SK-N-SH treated with all-trans-retinoic acid at 6 μM for 48 hours (cell line): ENCODE measurements around the gene KRT40.

Experiments
- ATAC-seq: fragments of 200-7000 bp; cut with Tn5 transposase; 3 replicates; pipeline ENCODE4 v1.9.1; 2020; ENCODE audit warnings: mild to moderate bottlenecking, moderate library complexity
- ARNTL ChIP-seq: fragments of 450-650 bp; formaldehyde crosslinking; IDR thresholded peaks from 2 replicates; pipeline ENCODE4 v1.5.0; 2020; ENCODE audit warnings: low read depth, mild to moderate bottlenecking, moderate library complexity, borderline replicate concordance
- BACH2 ChIP-seq: fragments of 250-450 bp; sonication (Bioruptor Pico); IDR thresholded peaks from 2 replicates; pipeline ENCODE4 v1.9.0; 2021; ENCODE audit warnings: mild to moderate bottlenecking, borderline replicate concordance
- CREB5 ChIP-seq: fragments of 250-450 bp; sonication (Bioruptor Pico); IDR thresholded peaks from 2 replicates; pipeline ENCODE4 v1.5.1; 2020; ENCODE audit warnings: low read depth, mild to moderate bottlenecking, moderate library complexity
- CSDC2 ChIP-seq: fragments of 250-450 bp; sonication (Bioruptor Pico); IDR thresholded peaks from 2 replicates; pipeline ENCODE4 v1.5.0; 2020; ENCODE audit warnings: mild to moderate bottlenecking, moderate library complexity
- ESRRG ChIP-seq: fragments of 250-450 bp; sonication (Bioruptor Pico); IDR thresholded peaks from 2 replicates; pipeline ENCODE4 v1.6.1; 2021; ENCODE audit warnings: mild to moderate bottlenecking
- GLIS3 ChIP-seq: fragments of 250-450 bp; sonication (Bioruptor Pico); IDR thresholded peaks from 2 replicates; pipeline ENCODE4 v1.5.0; 2020; ENCODE audit warnings: mild to moderate bottlenecking, moderate library complexity
- OSR1 ChIP-seq: fragments of 250-450 bp; sonication (Bioruptor Pico); IDR thresholded peaks from 2 replicates; pipeline ENCODE4 v1.8.0; 2022; ENCODE audit warnings: moderate library complexity, mild to moderate bottlenecking, inconsistent platforms
- POU6F1 ChIP-seq: fragments of 250-450 bp; sonication (Bioruptor Pico); IDR thresholded peaks from 2 replicates; pipeline ENCODE4 v1.8.0; 2021; ENCODE audit warnings: low read depth, mild to moderate bottlenecking, moderate library complexity, borderline replicate concordance
- PPARA ChIP-seq: fragments of 250-450 bp; sonication (Bioruptor Pico); IDR thresholded peaks from 2 replicates; pipeline ENCODE4 v1.5.0; 2020; ENCODE audit warnings: mild to moderate bottlenecking, borderline replicate concordance
- RARB ChIP-seq: fragments of 250-450 bp; sonication (Bioruptor Pico); IDR thresholded peaks from 2 replicates; pipeline ENCODE4 v1.8.0; 2021; ENCODE audit warnings: mild to moderate bottlenecking, moderate library complexity
- SNAI2 ChIP-seq: fragments of 250-450 bp; sonication (Bioruptor Pico); IDR thresholded peaks from 2 replicates; pipeline ENCODE4 v1.5.0; 2020; ENCODE audit warnings: mild to moderate bottlenecking, moderate library complexity
- TOX ChIP-seq: fragments of 250-450 bp; sonication (Bioruptor Pico); IDR thresholded peaks from 2 replicates; pipeline ENCODE4 v1.8.0; 2021; ENCODE audit warnings: mild to moderate bottlenecking, moderate library complexity, borderline replicate concordance
- TSHZ2 ChIP-seq: fragments of 250-450 bp; sonication (Bioruptor Pico); IDR thresholded peaks from 2 replicates; pipeline ENCODE4 v1.5.0; 2020; ENCODE audit warnings: mild to moderate bottlenecking, moderate library complexity
- ZC3H10 ChIP-seq: fragments of 250-450 bp; sonication (Bioruptor Pico); IDR thresholded peaks from 2 replicates; pipeline ENCODE4 v1.5.1; 2021; ENCODE audit warnings: mild to moderate bottlenecking, moderate library complexity
- ZFP3 ChIP-seq: fragments of 250-450 bp; sonication (Bioruptor Pico); IDR thresholded peaks from 2 replicates; pipeline ENCODE4 v1.5.0; 2020; ENCODE audit warnings: mild to moderate bottlenecking, moderate library complexity
- ZFP30 ChIP-seq: fragments of 450-650 bp; formaldehyde crosslinking; IDR thresholded peaks from 2 replicates; pipeline ENCODE4 v1.5.0; 2022; ENCODE audit warnings: mild to moderate bottlenecking, moderate library complexity
- TF ChIP-seq, protein P1 (sequence below): fragments of 250-450 bp; sonication (Bioruptor Pico); IDR thresholded peaks from 2 replicates; pipeline ENCODE4 v1.5.1; 2021; ENCODE audit warnings: mild to moderate bottlenecking, moderate library complexity

Gene KRT40

DNA sequence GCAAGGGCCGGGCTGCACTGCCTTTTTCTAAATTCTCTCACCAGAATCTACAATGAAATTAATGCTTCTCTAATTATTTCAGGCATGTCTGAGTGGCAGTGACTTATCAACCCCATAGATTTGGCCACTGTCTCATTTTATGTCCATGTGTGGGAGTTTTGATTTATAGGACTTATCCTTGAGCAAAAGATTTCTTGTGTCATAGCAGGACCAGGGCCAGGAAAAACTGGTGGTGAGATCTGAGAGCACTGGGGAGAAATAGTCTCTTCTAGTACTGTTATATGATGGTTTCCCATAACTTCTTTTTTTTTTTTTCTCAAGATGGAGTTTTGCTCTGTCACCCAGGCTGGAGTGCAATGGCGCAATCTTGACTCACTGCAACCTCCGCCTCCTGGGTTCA is 45.1 kb downstream of the KRT40 start:
- ATAC-seq = no peak
- TF ChIP-seq CSDC2 (CRISPR knock-in tag) (no peak), ZFP3 (CRISPR knock-in tag) (no peak), TOX (CRISPR knock-in tag) (no peak), POU6F1 (no peak), ZC3H10 (CRISPR knock-in tag) (no peak), GLIS3 (CRISPR knock-in tag) (no peak)
- TF ChIP-seq, protein P1, sequence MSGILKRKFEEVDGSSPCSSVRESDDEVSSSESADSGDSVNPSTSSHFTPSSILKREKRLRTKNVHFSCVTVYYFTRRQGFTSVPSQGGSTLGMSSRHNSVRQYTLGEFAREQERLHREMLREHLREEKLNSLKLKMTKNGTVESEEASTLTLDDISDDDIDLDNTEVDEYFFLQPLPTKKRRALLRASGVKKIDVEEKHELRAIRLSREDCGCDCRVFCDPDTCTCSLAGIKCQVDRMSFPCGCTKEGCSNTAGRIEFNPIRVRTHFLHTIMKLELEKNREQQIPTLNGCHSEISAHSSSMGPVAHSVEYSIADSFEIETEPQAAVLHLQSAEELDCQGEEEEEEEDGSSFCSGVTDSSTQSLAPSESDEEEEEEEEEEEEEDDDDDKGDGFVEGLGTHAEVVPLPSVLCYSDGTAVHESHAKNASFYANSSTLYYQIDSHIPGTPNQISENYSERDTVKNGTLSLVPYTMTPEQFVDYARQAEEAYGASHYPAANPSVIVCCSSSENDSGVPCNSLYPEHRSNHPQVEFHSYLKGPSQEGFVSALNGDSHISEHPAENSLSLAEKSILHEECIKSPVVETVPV (CRISPR knock-in tag) = no peak

DNA sequence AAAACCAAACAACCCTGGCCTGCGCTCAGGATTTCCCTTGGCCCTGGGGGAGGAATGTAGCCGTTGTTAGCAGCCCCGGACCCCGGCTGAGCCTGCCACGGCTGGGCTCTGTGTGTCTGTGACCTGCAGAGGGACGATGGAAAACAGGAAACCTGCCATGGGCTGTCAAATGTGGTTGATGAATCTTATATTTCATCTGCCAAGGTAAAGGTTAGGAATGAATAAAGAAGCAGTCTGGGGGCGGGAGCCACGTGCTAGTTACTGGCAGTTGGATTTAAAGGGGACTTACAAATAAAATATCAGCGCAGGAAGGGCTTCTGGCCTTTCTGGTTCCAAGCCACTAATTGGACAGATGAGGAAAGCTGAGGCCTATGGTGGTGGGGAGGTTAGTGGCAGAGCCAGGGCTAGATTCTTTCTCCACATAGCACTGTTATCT is 46.7 kb downstream of the KRT40 start, which contains the start of gene KRT23:
TSS of gene KRT23 (minus strand) at position 263 of the 436 bp plus-strand sequence. CDS start 1,043 bp downstream, outside the sequence.
- ATAC-seq = no peak
- TF ChIP-seq POU6F1 (no peak), BACH2 (CRISPR knock-in tag) (no peak), ESRRG (CRISPR knock-in tag) (no peak), TSHZ2 (no peak), ZFP3 (CRISPR knock-in tag) (no peak), CREB5 (CRISPR knock-in tag) (no peak), TOX (CRISPR knock-in tag) (no peak), ZC3H10 (CRISPR knock-in tag) (no peak), PPARA (CRISPR knock-in tag) (no peak), ARNTL (no peak), CSDC2 (CRISPR knock-in tag) (no peak)

DNA sequence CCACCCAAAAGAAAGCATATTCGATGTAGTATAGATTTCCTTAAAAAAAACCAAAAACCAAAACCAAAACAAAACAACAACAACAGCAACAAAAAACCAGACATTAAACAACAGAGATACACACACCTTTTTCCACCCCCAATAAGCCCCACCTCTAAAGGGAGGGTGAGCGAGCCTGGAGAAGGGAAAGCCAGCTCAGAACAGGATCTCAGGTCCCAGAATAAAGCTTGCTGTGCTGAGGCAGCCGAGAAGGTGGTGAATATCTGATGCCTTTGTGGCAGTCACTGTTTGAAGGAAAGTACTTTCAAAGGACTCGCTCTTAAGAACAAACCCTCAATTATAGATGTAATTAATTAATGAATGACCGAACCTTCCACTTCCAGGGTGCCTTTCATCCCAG is 47.1 kb downstream of the KRT40 start:
- ATAC-seq = no peak
- no peak for TF ChIP-seq OSR1 (CRISPR knock-in tag)
- TF ChIP-seq RARB = no peak
- TF ChIP-seq PPARA (CRISPR knock-in tag) = no peak
- no peak for TF ChIP-seq ZFP30 (CRISPR knock-in tag)

- no peak for TF ChIP-seq SNAI2 (CRISPR knock-in tag)
- TF ChIP-seq GLIS3 (CRISPR knock-in tag) = no peak
- no peak for TF ChIP-seq POU6F1
- TF ChIP-seq PPARA (CRISPR knock-in tag) = no peak
- no peak for ATAC-seq
These were observed 47.6 kb downstream of the KRT40 start for GRCh38 chr17:40936437-40936971.
